ENCODE data around the gene TARBP2. TPM values are rescaled to one million over a fixed set of nuclear protein-coding genes. Genes with fewer than 3 reads are reported as not detected.

The TARBP2 gene
- total RNA-seq, 2 experiments from 2014 or later, result 45.9 to 49.1 TPM

- Histone ChIP-seq H3K4me3 (ENCODE audit: low read depth, low read length, poor library complexity, severe bottlenecking) (no peak overlapping the region), H3K9me2 (ENCODE audit: insufficient read depth, low read length) (no peaks in the 10 kb centered on the region), H3K79me2 (ENCODE audit: insufficient read depth, low read depth, low read length) (peaks cover 82% of the 10 kb centered on the region), H4K20me1 (ENCODE audit: insufficient read depth, low read length) (peaks cover 51% of the 10 kb centered on the region), H3K27ac (ENCODE audit: low read depth, low read length, poor library complexity, severe bottlenecking) (no peak overlapping the region), H3K36me3 (ENCODE audit: insufficient read depth, low read length) (peaks cover 100% of the 10 kb centered on the region), H2AFZ (ENCODE audit: low read length) (no peak overlapping the region), H3K4me2 (ENCODE audit: low read length) (no peak overlapping the region), H3K9me3 (ENCODE audit: low read length) (no peaks in the 10 kb centered on the region), H3K4me1 (ENCODE audit: insufficient read depth, low read length, poor library complexity, severe bottlenecking) (peaks cover 4% of the 10 kb centered on the region)
- BruUV-seq (replicated peaks), result no TSS peak
- no peak for TF ChIP-seq EZH2phosphoT487 (IDR thresholded peaks at IDR 0.05; ENCODE audit: borderline replicate concordance, low read depth, low read length)
- TF ChIP-seq, protein P1, sequence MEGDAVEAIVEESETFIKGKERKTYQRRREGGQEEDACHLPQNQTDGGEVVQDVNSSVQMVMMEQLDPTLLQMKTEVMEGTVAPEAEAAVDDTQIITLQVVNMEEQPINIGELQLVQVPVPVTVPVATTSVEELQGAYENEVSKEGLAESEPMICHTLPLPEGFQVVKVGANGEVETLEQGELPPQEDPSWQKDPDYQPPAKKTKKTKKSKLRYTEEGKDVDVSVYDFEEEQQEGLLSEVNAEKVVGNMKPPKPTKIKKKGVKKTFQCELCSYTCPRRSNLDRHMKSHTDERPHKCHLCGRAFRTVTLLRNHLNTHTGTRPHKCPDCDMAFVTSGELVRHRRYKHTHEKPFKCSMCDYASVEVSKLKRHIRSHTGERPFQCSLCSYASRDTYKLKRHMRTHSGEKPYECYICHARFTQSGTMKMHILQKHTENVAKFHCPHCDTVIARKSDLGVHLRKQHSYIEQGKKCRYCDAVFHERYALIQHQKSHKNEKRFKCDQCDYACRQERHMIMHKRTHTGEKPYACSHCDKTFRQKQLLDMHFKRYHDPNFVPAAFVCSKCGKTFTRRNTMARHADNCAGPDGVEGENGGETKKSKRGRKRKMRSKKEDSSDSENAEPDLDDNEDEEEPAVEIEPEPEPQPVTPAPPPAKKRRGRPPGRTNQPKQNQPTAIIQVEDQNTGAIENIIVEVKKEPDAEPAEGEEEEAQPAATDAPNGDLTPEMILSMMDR (conservative IDR thresholded peaks at IDR 0.05; ENCODE audit: low read length), result no peak
- POLR2A ChIA-PET, result interaction anchor here (1.1 to 1.8 kb wide), 2 partner anchors 14 to 15 kb away, joined by 4 to 7 read pairs; no protein-coding TSS in a partner anchor
- intact Hi-C loops (cut with micrococcal nuclease; ENCODE audit: unreplicated experiment), result no loop called here
- DNase-seq (ENCODE audit: low spot score), result no peak
- CTCF ChIA-PET (ENCODE audit: unreplicated experiment), result no interaction called here
Observed at GRCh38 chr12:53461059-53461458, 40.0 kb upstream of the TARBP2 start.

DNA sequence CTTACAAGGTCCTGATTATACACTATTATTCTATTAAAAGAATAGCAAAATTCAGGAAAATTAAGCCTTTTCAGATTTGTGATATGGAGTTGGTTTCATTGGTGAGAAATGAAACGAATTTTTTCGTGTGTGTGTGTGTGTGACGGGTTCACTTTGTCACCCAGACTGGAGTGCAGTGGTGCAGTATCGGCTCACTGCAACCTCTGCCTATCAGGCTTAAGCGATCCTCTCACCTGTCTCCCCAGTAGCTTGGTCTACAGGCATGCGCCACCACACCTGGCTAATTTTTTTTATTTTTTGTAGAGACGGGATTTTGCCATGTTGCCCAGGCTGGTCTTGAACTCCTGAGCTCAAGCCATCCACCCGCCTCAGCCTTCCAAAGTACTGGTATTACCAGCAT lies 39.5 kb upstream of the TARBP2 start:
- BruUV-seq (replicated peaks), result no TSS peak
- no peak overlapping the region for H2AFZ ChIP-seq (ENCODE audit: low read length)

GRCh38 chr12:53462935-53463334 lies 38.1 kb upstream of the TARBP2 start:
- Histone ChIP-seq H3K4me1 (ENCODE audit: insufficient read depth, low read length, poor library complexity, severe bottlenecking) (peaks cover 4% of the 10 kb centered on the region), H3K4me2 (ENCODE audit: low read length) (no peak overlapping the region), H3K36me3 (ENCODE audit: insufficient read depth, low read length) (peaks cover 100% of the 10 kb centered on the region), H3K9me3 (ENCODE audit: low read length) (no peaks in the 10 kb centered on the region), H3K27ac (ENCODE audit: low read depth, low read length, poor library complexity, severe bottlenecking) (no peak overlapping the region), H2AFZ (ENCODE audit: low read length) (no peak overlapping the region), H3K4me3 (ENCODE audit: low read depth, low read length, poor library complexity, severe bottlenecking) (no peak overlapping the region), H3K79me2 (ENCODE audit: insufficient read depth, low read depth, low read length) (peaks cover 73% of the 10 kb centered on the region), H4K20me1 (ENCODE audit: insufficient read depth, low read length) (peaks cover 55% of the 10 kb centered on the region), H3K9me2 (ENCODE audit: insufficient read depth, low read length) (no peaks in the 10 kb centered on the region)
- intact Hi-C loops (cut with micrococcal nuclease; ENCODE audit: unreplicated experiment), result no loop called here
- BruUV-seq (replicated peaks), result no TSS peak
- POLR2A ChIA-PET, result interaction anchor here (1.0 to 1.8 kb wide), 2 partner anchors 11 to 13 kb away, joined by 3 to 7 read pairs; no protein-coding TSS in a partner anchor
- CTCF ChIA-PET (ENCODE audit: unreplicated experiment), result no interaction called here
- no peak for TF ChIP-seq EZH2phosphoT487 (IDR thresholded peaks at IDR 0.05; ENCODE audit: borderline replicate concordance, low read depth, low read length)
- TF ChIP-seq, protein P1 (conservative IDR thresholded peaks at IDR 0.05; ENCODE audit: low read length), result no peak
- DNase-seq (ENCODE audit: low spot score), result no peak

More for the DNA sequence above, 39.5 kb upstream of the TARBP2 start:
- DNase-seq (ENCODE audit: low spot score), result no peak
- Histone ChIP-seq H3K4me1 (ENCODE audit: insufficient read depth, low read length, poor library complexity, severe bottlenecking) (peaks cover 4% of the 10 kb centered on the region), H3K4me3 (ENCODE audit: low read depth, low read length, poor library complexity, severe bottlenecking) (no peak overlapping the region), H4K20me1 (ENCODE audit: insufficient read depth, low read length) (peaks cover 55% of the 10 kb centered on the region), H3K79me2 (ENCODE audit: insufficient read depth, low read depth, low read length) (peaks cover 81% of the 10 kb centered on the region), H3K36me3 (ENCODE audit: insufficient read depth, low read length) (peaks cover 100% of the 10 kb centered on the region), H3K9me2 (ENCODE audit: insufficient read depth, low read length) (no peaks in the 10 kb centered on the region), H3K27ac (ENCODE audit: low read depth, low read length, poor library complexity, severe bottlenecking) (no peak overlapping the region), H3K9me3 (ENCODE audit: low read length) (no peaks in the 10 kb centered on the region), H3K4me2 (ENCODE audit: low read length) (no peak overlapping the region)
- TF ChIP-seq, protein P1 (conservative IDR thresholded peaks at IDR 0.05; ENCODE audit: low read length), result no peak
- no peak for TF ChIP-seq EZH2phosphoT487 (IDR thresholded peaks at IDR 0.05; ENCODE audit: borderline replicate concordance, low read depth, low read length)
- CTCF ChIA-PET (ENCODE audit: unreplicated experiment), result no interaction called here
- POLR2A ChIA-PET, result interaction anchor here (1.1 to 1.8 kb wide), 2 partner anchors 14 kb away, joined by 4 to 7 read pairs; no protein-coding TSS in a partner anchor
- intact Hi-C loops (cut with micrococcal nuclease; ENCODE audit: unreplicated experiment), result no loop called here
